Activated naive CD8-positive, alpha-beta T cell treated with anti-CD3 and anti-CD28 coated beads, Interleukin-2, amount 50 U/mL, for 16 hours (primary cell): ENCODE results near the gene CADPS.

Source experiments
- DNase-seq: peaks from one replicate; pipeline ENCODE4 v3.0.0-alpha.2; 2020; ENCODE audit warnings: low read depth, low spot score

The CADPS gene

DNA sequence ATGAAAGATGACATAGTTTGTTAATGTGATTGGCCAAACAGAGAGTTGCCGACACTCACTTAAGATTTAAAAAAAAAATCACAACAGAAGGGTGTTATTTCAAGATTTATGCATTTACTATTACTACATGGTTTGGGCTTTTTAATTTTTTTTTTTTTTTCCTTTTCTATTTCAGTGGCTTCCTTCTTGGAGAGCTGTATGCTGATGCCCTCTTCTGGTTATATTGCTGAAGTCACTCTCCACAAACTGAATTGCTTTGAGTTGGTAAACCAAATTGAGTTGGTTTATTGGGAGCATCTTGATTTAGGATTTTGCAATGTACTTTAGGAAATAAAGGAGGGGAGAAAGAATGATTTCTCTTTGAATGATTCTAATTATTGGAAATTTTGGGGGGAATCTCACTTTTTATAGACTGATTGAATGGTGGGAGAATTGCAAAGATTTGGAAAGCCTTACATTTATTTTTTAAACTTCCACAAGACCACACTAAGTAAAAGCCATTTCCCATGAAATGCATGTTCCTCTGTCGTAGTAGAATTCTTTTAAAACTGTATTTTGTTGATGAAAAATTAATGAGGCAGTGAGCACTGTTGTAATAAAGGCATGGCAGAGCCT lies 315.3 kb downstream of the CADPS start:
- DNase-seq, result no peak

DNA sequence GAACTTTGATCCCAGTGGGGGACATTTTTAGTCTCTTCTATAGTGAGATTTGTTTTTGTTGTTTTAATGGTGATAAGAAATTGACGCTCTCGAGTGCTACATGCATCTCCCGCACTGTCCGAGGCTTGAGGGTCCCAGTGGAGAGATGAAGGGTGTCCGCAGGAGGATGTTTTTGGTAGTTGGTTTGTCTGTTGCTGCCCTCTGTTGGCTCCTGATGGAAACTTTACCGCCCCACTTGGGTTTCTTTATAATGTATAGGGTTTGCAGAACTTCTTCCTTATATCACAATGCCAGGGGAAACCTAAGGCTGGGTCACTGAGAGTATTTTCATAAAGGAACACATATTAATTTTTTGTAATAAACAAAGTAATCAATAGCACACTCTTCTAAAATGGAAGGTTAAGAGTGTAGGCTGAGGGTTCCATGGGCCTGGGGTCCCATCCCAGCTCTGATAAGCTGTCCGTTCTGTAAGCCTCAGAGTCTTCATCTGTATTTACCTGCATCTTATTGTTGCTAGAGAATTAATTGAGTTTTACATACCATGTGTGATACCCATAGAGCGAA lies 316.6 kb downstream of the CADPS start:
- DNase-seq, result no peak

DNA sequence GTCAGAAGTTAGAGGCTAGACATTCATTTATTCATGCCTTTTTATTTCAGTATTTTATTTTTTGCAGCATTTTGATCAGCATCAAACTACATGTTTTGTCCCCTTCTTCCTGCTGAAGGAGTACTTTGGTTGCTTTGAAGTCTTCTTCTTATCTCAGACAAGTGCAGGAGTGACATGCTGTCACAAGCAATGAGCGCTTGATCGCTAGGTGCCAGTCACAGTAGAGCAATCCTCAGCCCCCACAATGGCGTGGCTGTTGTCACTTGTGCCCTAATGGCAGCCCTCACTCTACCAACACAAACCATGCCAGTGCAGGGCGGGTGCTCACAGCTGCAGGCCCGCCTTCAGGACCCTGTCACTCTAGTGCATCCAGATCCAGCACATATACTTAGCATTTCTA lies 317.2 kb downstream of the CADPS start:
- no peak for DNase-seq

- DNase-seq, result no peak
Observed at GRCh38 chr3:62557450-62557849, 317.8 kb downstream of the CADPS start.

- DNase-seq, result no peak
Observed at GRCh38 chr3:62556121-62556815, 318.9 kb downstream of the CADPS start.

DNA sequence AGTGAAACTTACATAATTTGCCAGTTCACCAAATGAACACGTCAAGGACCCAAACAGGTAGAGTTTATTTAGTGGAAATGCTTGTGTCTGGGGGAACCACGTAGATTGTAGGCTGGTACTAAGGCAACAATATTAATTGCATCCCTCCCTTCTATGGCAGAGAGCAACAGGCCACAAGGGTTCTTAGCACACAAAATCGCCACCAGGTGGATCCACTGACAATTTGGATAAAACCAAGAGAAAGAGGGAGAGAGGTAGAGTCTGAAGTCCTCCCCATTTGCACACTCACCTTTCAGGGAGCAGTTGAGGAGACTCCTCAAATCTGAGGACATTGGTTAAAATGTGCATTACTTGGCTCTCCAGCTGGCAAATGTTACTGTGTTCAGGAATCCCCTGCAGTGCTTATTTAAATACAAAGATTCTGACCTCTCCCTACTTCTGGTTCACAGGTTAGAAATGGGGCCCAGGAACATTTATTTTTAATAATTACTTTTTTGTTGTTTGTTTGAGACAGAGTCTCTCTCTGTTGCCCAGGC lies 320.9 kb downstream of the CADPS start:
- no peak for DNase-seq

GRCh38 chr3:62553811-62554210 lies 321.4 kb downstream of the CADPS start:
- no peak for DNase-seq

- DNase-seq, result no peak
Observed at GRCh38 chr3:62551556-62551955, 323.7 kb downstream of the CADPS start.

GRCh38 chr3:62550439-62550838 lies 324.8 kb downstream of the CADPS start:
- DNase-seq, result no peak

GRCh38 chr3:62548528-62549205 lies 326.5 kb downstream of the CADPS start:
- no peak for DNase-seq

- no peak for DNase-seq
Observed at GRCh38 chr3:62546266-62546665, 328.9 kb downstream of the CADPS start.

DNA sequence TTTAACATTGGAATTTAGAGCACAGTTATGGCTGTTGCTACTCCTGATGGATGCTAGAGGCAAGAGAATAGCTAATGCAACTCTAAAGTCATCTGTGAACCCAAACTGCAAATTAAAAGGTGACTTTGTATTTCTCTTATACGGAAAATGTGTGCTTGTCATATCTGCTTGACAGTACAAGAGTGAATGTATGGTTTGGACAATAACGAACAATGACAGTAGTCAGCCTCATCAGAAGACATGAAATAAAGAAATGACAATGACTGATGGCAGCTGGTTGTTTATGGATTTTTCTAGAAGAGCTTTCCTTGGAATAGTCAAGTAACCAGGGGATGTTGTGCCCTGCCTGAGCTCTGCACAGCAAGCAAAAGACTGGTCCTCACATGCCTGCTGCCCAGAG lies 333.0 kb downstream of the CADPS start:
- no peak for DNase-seq

DNA sequence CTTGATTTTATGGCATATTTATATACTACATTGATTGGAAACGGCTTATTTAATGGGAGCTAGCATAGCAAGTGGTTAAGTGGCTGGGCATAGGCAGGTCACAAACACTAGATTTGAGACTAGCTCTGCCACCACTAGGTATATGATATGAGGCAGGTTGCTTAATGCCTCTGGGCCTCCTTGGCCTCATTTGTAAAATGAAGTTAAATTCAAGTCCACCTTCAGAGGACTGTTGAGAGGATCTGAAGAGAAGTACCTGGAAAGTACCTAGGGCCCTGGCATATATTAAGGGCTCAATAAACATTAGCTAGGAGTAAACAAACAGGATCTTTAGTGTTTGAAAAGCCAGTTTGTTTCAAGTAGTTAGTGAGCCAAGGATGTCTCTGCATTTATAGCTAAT lies 335.5 kb downstream of the CADPS start:
- DNase-seq, result no peak

- no peak for DNase-seq
Observed at GRCh38 chr3:62538691-62539356, 336.4 kb downstream of the CADPS start.

DNA sequence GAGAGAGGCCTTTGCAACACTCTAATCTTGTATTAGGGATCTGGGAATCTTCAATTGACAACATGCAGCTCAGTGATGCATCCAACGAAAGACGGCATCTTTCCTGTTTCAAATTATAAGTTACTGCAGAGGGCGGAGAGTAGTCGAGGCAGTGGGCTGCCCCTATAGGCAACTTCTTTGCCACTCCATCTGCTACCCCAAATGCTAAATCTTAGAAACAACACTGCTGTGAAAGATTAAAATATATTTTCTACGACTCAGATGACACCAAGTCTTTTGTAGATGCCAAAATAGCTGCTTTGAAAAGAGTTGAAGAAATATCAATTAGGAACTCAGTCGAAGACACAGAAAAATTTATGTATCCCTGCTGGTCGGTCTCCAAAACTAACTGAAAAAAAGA lies 340.9 kb downstream of the CADPS start:
- DNase-seq, result no peak

DNA sequence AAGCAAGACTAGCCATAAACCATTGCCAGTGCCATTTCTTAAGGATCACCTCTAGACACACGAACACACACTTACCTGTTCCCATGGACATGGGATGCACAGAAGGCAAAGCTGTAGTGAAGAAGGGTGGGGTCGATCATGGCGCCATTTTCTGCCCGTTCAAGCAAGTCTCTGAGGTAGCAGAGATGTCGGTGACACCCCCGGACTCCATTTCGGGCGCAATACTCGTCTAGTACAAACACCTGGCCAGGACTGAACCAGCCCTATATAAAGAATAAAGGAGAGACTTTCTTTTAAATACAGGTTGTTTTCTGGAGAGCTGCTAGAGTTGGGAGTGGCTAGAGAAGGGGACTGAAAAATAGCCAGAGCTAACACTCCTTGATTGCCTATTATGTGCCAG lies 342.4 kb downstream of the CADPS start:
- no peak for DNase-seq

DNA sequence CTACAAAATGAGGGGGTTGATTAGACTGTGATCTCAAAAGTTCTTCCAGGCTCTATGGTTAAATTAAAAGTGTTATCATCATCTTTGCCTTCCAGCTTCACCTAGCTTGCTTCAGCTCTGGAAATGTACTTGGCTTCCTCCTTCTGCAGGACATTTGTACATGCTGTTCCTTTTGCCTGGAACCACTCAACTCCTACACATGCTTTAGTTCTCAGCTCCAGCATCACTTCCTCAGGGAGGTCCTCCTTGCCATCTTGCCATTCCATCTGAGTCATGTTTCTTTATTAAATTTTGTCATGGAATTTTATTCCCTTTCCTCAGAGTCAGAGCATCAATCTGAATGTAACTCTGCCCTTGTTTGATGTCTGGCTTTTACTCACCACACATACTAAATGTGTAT lies 343.2 kb downstream of the CADPS start:
- DNase-seq, result no peak

DNA sequence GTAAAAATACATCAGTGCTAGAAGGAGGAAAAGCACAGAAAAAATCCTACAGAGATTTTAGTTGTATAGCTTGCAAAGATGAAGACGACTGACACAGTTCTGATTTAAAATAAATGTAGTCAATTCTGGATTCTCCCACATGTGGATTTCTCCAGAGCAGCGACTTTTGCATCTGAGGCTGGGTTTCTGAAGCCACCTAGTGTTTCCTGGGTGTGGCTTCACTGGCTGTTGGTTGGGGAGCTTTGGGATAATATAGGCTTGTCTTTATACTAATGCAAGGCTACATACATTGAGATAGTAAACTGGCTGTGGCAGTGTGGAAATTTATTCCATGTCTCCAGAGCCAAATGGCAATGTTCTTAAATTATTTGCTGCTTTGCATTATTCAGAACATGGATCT lies 343.7 kb downstream of the CADPS start:
- DNase-seq, result no peak

DNA sequence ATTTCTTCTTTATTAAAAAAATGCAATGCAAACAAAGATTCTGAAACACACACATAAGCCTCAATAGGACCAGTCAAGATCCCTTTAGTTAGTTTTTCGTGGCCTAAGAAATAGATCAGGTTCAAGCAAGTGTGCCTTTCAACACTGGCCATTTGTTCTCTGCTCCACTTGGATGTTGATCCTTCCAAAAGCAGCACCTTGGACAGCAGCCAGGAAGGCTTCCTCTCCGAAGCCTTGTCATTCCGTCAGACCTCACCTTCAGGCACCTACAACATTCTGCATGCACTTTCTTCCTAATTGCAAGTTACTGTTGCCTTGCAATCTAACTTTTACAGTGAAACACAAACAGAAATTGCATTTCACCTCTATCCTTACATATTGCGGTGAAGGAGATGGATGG lies 346.0 kb downstream of the CADPS start:
- DNase-seq, result no peak

- no peak for DNase-seq
Observed at GRCh38 chr3:62527474-62527873, 347.7 kb downstream of the CADPS start.

- no peak for DNase-seq
Observed at GRCh38 chr3:62525281-62525680, 349.9 kb downstream of the CADPS start.

DNA sequence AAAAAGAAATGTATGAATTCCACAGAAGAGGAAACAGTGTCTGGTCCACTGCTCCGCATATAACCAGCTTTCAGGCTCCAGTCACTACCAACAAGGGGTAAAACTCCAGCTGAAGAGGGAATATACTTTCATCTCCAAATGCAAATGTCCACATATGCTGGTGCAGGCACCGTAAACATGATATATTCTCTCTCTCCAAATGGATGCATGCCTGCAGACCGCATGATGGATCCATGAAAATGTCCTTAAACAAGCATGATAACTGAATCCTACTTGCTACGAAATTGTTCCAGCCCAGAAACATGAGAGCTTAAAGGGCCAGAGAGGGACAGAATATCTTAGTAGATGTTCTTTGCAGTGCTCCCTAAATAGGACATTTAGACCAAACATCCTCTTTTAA lies 351.5 kb downstream of the CADPS start:
- no peak for DNase-seq
